BJ (cell line): ENCODE measurements around the gene TAF1C. TPM values are rescaled to one million over a fixed set of nuclear protein-coding genes. Genes with fewer than 3 reads are reported as not detected.

Experiments used
- CTCF ChIA-PET: fragments of 350-600 bp; formaldehyde crosslinking; extraction: SDS; loops from one replicate; lab custom pipeline; 2021; ENCODE audit warnings: antibody characterized with exemption, inconsistent platforms; lab: Yijun Ruan, JAX
- POLR2A ChIA-PET: fragments of 300-600 bp; sonication (Branson Sonifier 250); formaldehyde crosslinking; extraction: SDS; loops from one replicate; lab custom pipeline; 2021; ENCODE audit warnings: antibody characterized with exemption; lab: Charles Lee
- DNase-seq: peaks from one replicate; pipeline ENCODE4 v3.0.0-alpha.2; 2011; ENCODE audit warnings: low read depth
- H3K27me3 ChIP-seq: 2 replicates; pipeline ENCODE4 v1.6.0; 2011; ENCODE audit warnings: low read length; ENCODE audit not compliant: control insufficient read depth, insufficient read depth
- H3K36me3 ChIP-seq: 2 replicates; pipeline ENCODE4 v1.5.1; 2011; ENCODE audit warnings: low read length; ENCODE audit not compliant: control insufficient read depth, insufficient read depth
- H3K4me3 ChIP-seq: 2 replicates; pipeline ENCODE4 v1.5.1; 2011; ENCODE audit warnings: low read depth, mild to moderate bottlenecking, control low read depth, low read length
- CTCF ChIP-seq: IDR thresholded peaks from 2 replicates; pipeline ENCODE4 v1.5.1; 2011; ENCODE audit warnings: low read depth, mild to moderate bottlenecking, control low read depth, inconsistent platforms, low read length, moderate library complexity; ENCODE audit not compliant: insufficient read depth
- polyA plus RNA-seq: library from polyadenylated mRNA; depleted of rRNA; stranded (reverse); fragments of >200 nt; gene quantifications from 2 replicates; pipeline ENCODE4 v1.2.3, GENCODE V29; 2011; rRNA removed

The TAF1C gene
- polyA plus RNA-seq, 1 experiment: 23.4 TPM

DNA sequence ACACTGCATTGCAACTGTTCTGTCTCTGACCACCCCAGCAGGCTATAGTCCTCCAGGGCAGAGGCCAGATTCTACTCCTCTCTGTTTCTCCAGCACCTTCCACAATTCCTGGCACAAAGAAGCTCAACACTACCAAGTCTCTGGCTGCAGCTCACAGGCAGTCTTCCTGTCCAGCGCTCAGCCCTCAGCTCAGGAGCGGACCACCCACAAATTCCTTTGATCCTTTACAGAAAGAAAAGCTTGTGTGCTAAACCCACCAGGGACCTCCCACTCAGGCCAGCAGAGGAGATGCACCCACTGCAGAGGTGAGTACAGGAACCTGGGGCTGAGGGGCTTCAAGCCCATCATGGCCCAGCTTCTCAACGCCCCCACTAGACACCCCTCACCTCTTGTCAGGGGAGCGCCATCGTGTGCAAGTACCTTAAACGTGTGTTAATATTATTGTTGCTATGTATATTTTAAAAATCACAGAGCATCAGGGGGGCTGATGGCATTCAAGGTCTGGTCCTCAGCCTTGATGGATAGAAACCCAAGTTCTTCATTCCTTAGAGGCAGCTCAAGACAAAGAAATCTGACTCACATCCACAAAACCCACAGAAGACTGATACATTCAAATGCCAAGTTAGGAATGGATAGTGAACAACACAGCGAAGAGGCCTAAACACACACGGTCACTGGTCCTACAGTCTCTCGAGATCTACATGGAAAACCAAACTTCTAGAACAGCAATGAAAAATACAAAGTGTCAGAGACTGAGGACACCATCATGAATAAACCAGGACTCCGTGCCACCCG is 50.3 kb downstream of the TAF1C start:
- ChIA-PET POLR2A (no interaction called here), CTCF (no interaction called here)

GRCh38 chr16:84132527-84133285 is 54.2 kb downstream of the TAF1C start:
- TF ChIP-seq CTCF: no peak
- Histone ChIP-seq H3K27me3 (no peaks in the 10 kb centered on the region), H3K4me3 (no peak overlapping the region), H3K36me3 (no peaks in the 10 kb centered on the region; the same call in none of the 2 replicates)
- ChIA-PET CTCF (interaction anchor here (1.7 kb wide), 1 partner anchor 54 kb away, joined by 5 read pairs; the partner anchor contains the start of gene TAF1C), POLR2A (no interaction called here)
- DNase-seq: no peak

More for the DNA sequence above, 50.3 kb downstream of the TAF1C start:
- no peak for TF ChIP-seq CTCF
- DNase-seq: no peak
- H3K36me3 ChIP-seq: no peaks in the 10 kb centered on the region; the same call in 1 of the 2 replicates
- H3K27me3 ChIP-seq: no peaks in the 10 kb centered on the region
- H3K4me3 ChIP-seq: no peak overlapping the region

GRCh38 chr16:84131117-84131516 is 55.7 kb downstream of the TAF1C start:
- Histone ChIP-seq H3K36me3 (no peaks in the 10 kb centered on the region; the same call in none of the 2 replicates), H3K4me3 (no peak overlapping the region), H3K27me3 (no peaks in the 10 kb centered on the region)
- DNase-seq: no peak
- ChIA-PET POLR2A (no interaction called here), CTCF (interaction anchor here (0.6 kb wide), 1 partner anchor 295 kb away, joined by 3 read pairs; no protein-coding TSS in a partner anchor)
- TF ChIP-seq CTCF: no peak

Other genes with a start within 250 kb of the TAF1C start
- gene OSGIN1, start 233.8 kb downstream of the TAF1C start, polyA plus RNA-seq: 2.0 and 5.1 TPM in 2 replicates
- gene NECAB2, start 218.8 kb downstream of the TAF1C start, polyA plus RNA-seq: 0.06 and 0.15 TPM in 2 replicates
- gene SLC38A8, start 144.3 kb downstream of the TAF1C start, polyA plus RNA-seq: not detected in 2 replicates
- 72.6 and 89.7 TPM in 2 replicates for gene MBTPS1, start 70.1 kb downstream of the TAF1C start, polyA plus RNA-seq
- 12.1 and 15.5 TPM in 2 replicates for gene HSDL1, start 41.9 kb downstream of the TAF1C start, polyA plus RNA-seq
- gene DNAAF1, start 41.7 kb downstream of the TAF1C start, polyA plus RNA-seq: not detected in 2 replicates
- not detected in 2 replicates for gene ADAD2, start 4.1 kb upstream of the TAF1C start, polyA plus RNA-seq
- gene KCNG4, start 53.0 kb upstream of the TAF1C start, polyA plus RNA-seq: not detected in 2 replicates
- 62.1 and 85.8 TPM in 2 replicates for gene WFDC1, start 107.8 kb upstream of the TAF1C start, polyA plus RNA-seq
- gene ATP2C2, start 181.5 kb upstream of the TAF1C start, polyA plus RNA-seq: not detected in 2 replicates